Measurements from ENCODE around the gene DDX1. TPM values are rescaled to one million over a fixed set of nuclear protein-coding genes. Genes with fewer than 3 reads are reported as not detected.

DDX1 gene
- total and polyA plus RNA-seq, 2 of the 4 experiments (the other 2 are of a cell fraction): 73.6 to 74.9 TPM

- Histone ChIP-seq H4K20me1 (ENCODE audit: insufficient read depth, low read length) (no peaks in the 10 kb centered on the region), H3K4ac (ENCODE audit: low read depth, low read length) (no peak overlapping the region), H3K9me3 (ENCODE audit: control insufficient read depth, insufficient read depth, low read length) (no peaks in the 10 kb centered on the region), H3K56ac (ENCODE audit: extremely low read depth, insufficient read depth, low read length) (no peak overlapping the region), H3K79me1 (ENCODE audit: low read depth in 1 of 2, low read length in 2 of 2) (no peaks in the 10 kb centered on the region), H2BK120ac (ENCODE audit: low read depth, low read length) (no peak overlapping the region), H3K18ac (ENCODE audit: low read depth, low read length) (no peak overlapping the region), H3K27me3 (ENCODE audit: control insufficient read depth, insufficient read depth, low read length) (no peaks in the 10 kb centered on the region), H2BK15ac (ENCODE audit: low read depth, low read length) (no peak overlapping the region), H2BK5ac (ENCODE audit: low read depth, low read length, poor library complexity, severe bottlenecking) (no peak overlapping the region), H3K4me1 (ENCODE audit: control insufficient read depth, insufficient read depth, low read length) (no peaks in the 10 kb centered on the region), H4K91ac (ENCODE audit: insufficient read depth, low read depth, low read length) (no peak overlapping the region), H2AK9ac (replicated peaks; ENCODE audit: low read depth, low read length, poor library complexity) (no peak overlapping the region), H2AK5ac (ENCODE audit: low read depth, low read length) (no peak overlapping the region), H2AFZ (replicated peaks; ENCODE audit: low read length, poor library complexity) (no peak overlapping the region), H3K9ac (ENCODE audit: low read depth, low read length) (no peak overlapping the region), H3K36me3 (ENCODE audit: control insufficient read depth, insufficient read depth, low read length) (no peaks in the 10 kb centered on the region), H3K14ac (replicated peaks; ENCODE audit: low read depth, low read length) (no peak overlapping the region), H3K9me1 (ENCODE audit: insufficient read depth, low read length) (no peaks in the 10 kb centered on the region), H3K4me2 (ENCODE audit: low read depth, low read length) (no peak overlapping the region), H4K5ac (ENCODE audit: low read depth, low read length) (no peak overlapping the region), H3K4me3 (ENCODE audit: insufficient read depth, low read depth, low read length) (no peak overlapping the region), H3K27ac (ENCODE audit: insufficient read depth, low read length) (no peak overlapping the region), H3K23ac (ENCODE audit: low read depth, low read length) (no peak overlapping the region), H2BK20ac (ENCODE audit: low read depth, low read length) (no peak overlapping the region), H4K8ac (ENCODE audit: low read depth in 2 of 2, low read length in 2 of 2) (no peak overlapping the region)
- in situ Hi-C loops (cut with MboI; ENCODE audit: low sequenced_read_pairs) (no loop called here), intact Hi-C loops (cut with micrococcal nuclease) (loop anchor here (10.0 kb wide), 1 partner anchor 1057 kb away; no protein-coding TSS in a partner anchor), dilution Hi-C loops (cut with HindIII; ENCODE audit: low sequenced_read_pairs, unreplicated experiment) (no loop called here)
- TF ChIP-seq NFE2L2 (IDR thresholded peaks at IDR 0.05; ENCODE audit: low read depth, low read length) (no peak), RCOR1 (IDR thresholded peaks at IDR 0.05; ENCODE audit: insufficient replicate concordance, low read length) (no peak), RFX5 (IDR thresholded peaks at IDR 0.05; ENCODE audit: low read depth, low read length) (no peak)
- 0% methylated on average over 1 of the region's 3 CpGs; no CpG with 5 or more reads in 1 of the 2 experiments for WGBS, 2 experiments (ENCODE audit: extremely low coverage in 2 of 2, insufficient read length in 1 of 2)
- ChIA-PET CTCF (interaction anchor here (0.6 to 0.7 kb wide), 2 partner anchors 15 to 378 kb away, joined by 3 read pairs; no protein-coding TSS in a partner anchor), POLR2A (ENCODE audit: unreplicated experiment) (no interaction called here)
- ATAC-seq (ENCODE audit: low read depth): no peak
- BruUV-seq (replicated peaks): no TSS peak
- DNase-seq: no peak
Measured at GRCh38 chr2:15571729-15572128, 19.9 kb upstream of the DDX1 start.

Measured in IMR-90 (cell line).